Measurements from ENCODE around the gene SMNDC1.

GRCh38 chr10:110326351-110327032, 21.8 kb upstream of the SMNDC1 start:
- TF ChIP-seq CTCF (conservative IDR thresholded peaks at IDR 0.05) (no peak), EZH2 (IDR thresholded peaks at IDR 0.05; ENCODE audit: low read depth) (no peak)

Data from PC-9 (cell line).